H1 (cell line): ENCODE measurements around the gene USP36. TPM values are rescaled to one million over a fixed set of nuclear protein-coding genes. Genes with fewer than 3 reads are reported as not detected.

Source experiments
- CTCF ChIA-PET: fragments of 300-600 bp; sonication (Branson Sonifier 250); formaldehyde crosslinking; loops from one replicate; lab custom pipeline; 2021; ENCODE audit not compliant: partially characterized antibody; lab: Charles Lee
- POLR2A ChIA-PET: fragments of 300-600 bp; sonication (Branson Sonifier 250); formaldehyde crosslinking; loops from one replicate; lab custom pipeline; 2021; ENCODE audit warnings: inconsistent platforms; ENCODE audit not compliant: partially characterized antibody; lab: Charles Lee
- DNase-seq, 2 experiments: peaks; one replicate each; pipeline versions ENCODE4 v3.0.0 to v3.0.0-alpha.2; 2010 to 2022; ENCODE audit warnings: low spot score in 2 of 2, low read depth in 1 of 2, mixed read lengths in 1 of 2
- FAIRE-seq: peaks from 2 replicates; lab custom pipeline; 2011; peaks lifted over from hg19 to GRCh38; lab: Jason Lieb, UNC
- H2AFZ ChIP-seq: 2 replicates; pipeline ENCODE4 v1.8.1; 2012; ENCODE audit warnings: low read length, inconsistent platforms
- H2AK5ac ChIP-seq: 2 replicates; pipeline ENCODE4 v1.6.1; 2013; ENCODE audit warnings: low read depth, low read length
- H2BK120ac ChIP-seq: replicated peaks from 2 replicates; pipeline ENCODE3; 2013; ENCODE audit warnings: low read depth, low read length, inconsistent platforms
- H2BK12ac ChIP-seq: 2 replicates; pipeline ENCODE4 v1.6.1; 2013; ENCODE audit warnings: low read depth, low read length
- H2BK15ac ChIP-seq: 2 replicates; pipeline ENCODE4 v1.6.1; 2013; ENCODE audit warnings: low read length
- H2BK20ac ChIP-seq: 2 replicates; pipeline ENCODE4 v1.6.1; 2013; ENCODE audit warnings: low read length
- H2BK5ac ChIP-seq: 2 replicates; pipeline ENCODE4 v1.6.1; 2013; ENCODE audit warnings: low read depth, low read length
- H3K14ac ChIP-seq: 2 replicates; pipeline ENCODE4 v1.6.1; 2013; ENCODE audit warnings: inconsistent platforms; ENCODE audit not compliant: insufficient read length
- H3K18ac ChIP-seq: 2 replicates; pipeline ENCODE4 v1.6.1; 2013; ENCODE audit warnings: low read length; ENCODE audit errors: extremely low read depth
- H3K23ac ChIP-seq: 2 replicates; pipeline ENCODE4 v1.6.1; 2013; ENCODE audit warnings: inconsistent platforms; ENCODE audit not compliant: insufficient read length
- H3K23me2 ChIP-seq: 2 replicates; pipeline ENCODE4 v1.6.1; 2013; ENCODE audit warnings: low read depth, low read length
- H3K27ac ChIP-seq: 2 replicates; pipeline ENCODE4 v1.6.1; 2011; ENCODE audit warnings: low read depth, low read length, inconsistent platforms
- H3K27me3 ChIP-seq, 4 experiments: replicated peaks in 1 of 4; 1 replicate in 1 of 4; 2 replicates in 3 of 4; pipeline versions ENCODE4 v1.6.1 to v1.8.1; 2011 to 2013; ENCODE audit warnings: low read length in 3 of 4, mild to moderate bottlenecking in 3 of 4, inconsistent platforms in 2 of 4, mixed read lengths in 2 of 4, moderate library complexity in 1 of 4; ENCODE audit not compliant: control insufficient read depth in 3 of 4, insufficient read depth in 3 of 4; ENCODE audit errors: extremely low read depth in 1 of 4
- H3K36me3 ChIP-seq, 4 experiments: 2 replicates each; pipeline versions ENCODE4 v1.6.1 to v1.8.1; 2011 to 2013; ENCODE audit warnings: mild to moderate bottlenecking in 4 of 4, low read length in 3 of 4, moderate library complexity in 2 of 4, control low read depth in 1 of 4, inconsistent platforms in 1 of 4; ENCODE audit not compliant: insufficient read depth in 4 of 4, control insufficient read depth in 2 of 4
- H3K4ac ChIP-seq: replicated peaks from 2 replicates; pipeline ENCODE3; 2013; ENCODE audit warnings: low read length, low read depth, mixed read lengths, inconsistent platforms; ENCODE audit not compliant: insufficient read length
- H3K4me1 ChIP-seq, 4 experiments: replicated peaks in 1 of 4; 1 replicate in 1 of 4; 2 replicates in 3 of 4; pipeline versions ENCODE4 v1.6.1 to v1.8.1; 2011 to 2013; ENCODE audit warnings: low read length in 3 of 4, inconsistent platforms in 2 of 4, mixed read lengths in 1 of 4; ENCODE audit not compliant: insufficient read depth in 4 of 4, control insufficient read depth in 3 of 4
- H3K4me2 ChIP-seq, 2 experiments: 2 replicates each; pipeline versions ENCODE4 v1.6.1 to v1.8.1; 2011 to 2013; ENCODE audit warnings: low read depth in 2 of 2, low read length in 2 of 2, control low read depth in 1 of 2, inconsistent platforms in 1 of 2, mild to moderate bottlenecking in 1 of 2; ENCODE audit not compliant: insufficient read depth in 1 of 2
- H3K4me3 ChIP-seq, 4 experiments: fragments of 200-600, 300-600 bp in 1 of 4; sonication (generic), shearing (Covaris generic), sonication (Bioruptor Twin) in 1 of 4; 2 replicates each; pipeline versions ENCODE4 v1.5.1 to v1.8.1; 2011 to 2016; ENCODE audit warnings: low read length in 4 of 4, low read depth in 3 of 4, control low read depth in 2 of 4, inconsistent platforms in 2 of 4, mild to moderate bottlenecking in 2 of 4, mixed read lengths in 1 of 4, moderate library complexity in 1 of 4; ENCODE audit not compliant: insufficient read depth in 2 of 4; ENCODE audit errors: extremely low read depth in 1 of 4
- H3K56ac ChIP-seq: replicated peaks from 2 replicates; pipeline ENCODE3; 2013; ENCODE audit warnings: low read depth, mild to moderate bottlenecking, mixed read lengths, low read length, inconsistent platforms; ENCODE audit not compliant: insufficient read length
- H3K79me1 ChIP-seq: 2 replicates; pipeline ENCODE4 v1.6.1; 2013; ENCODE audit warnings: low read depth, low read length, control low read depth
- H3K79me2 ChIP-seq, 2 experiments: 2 replicates each; pipeline versions ENCODE4 v1.6.1 to v1.8.1; 2012 to 2013; ENCODE audit warnings: low read length in 2 of 2, mild to moderate bottlenecking in 2 of 2, inconsistent platforms in 1 of 2; ENCODE audit not compliant: insufficient read depth in 2 of 2, control insufficient read depth in 1 of 2
- H3K9ac ChIP-seq, 4 experiments: replicated peaks in 1 of 4; 1 replicate in 1 of 4; 2 replicates in 3 of 4; pipeline versions ENCODE4 v1.6.1 to v1.8.1; 2011 to 2013; ENCODE audit warnings: low read depth in 3 of 4, low read length in 3 of 4, control low read depth in 2 of 4, mild to moderate bottlenecking in 2 of 4, moderate library complexity in 2 of 4, inconsistent platforms in 1 of 4; ENCODE audit errors: extremely low read depth in 1 of 4
- H3K9me3 ChIP-seq, 2 experiments: 2 replicates each; pipeline versions ENCODE4 v1.6.1 to v1.8.1; 2012 to 2013; ENCODE audit warnings: mild to moderate bottlenecking in 2 of 2, moderate library complexity in 2 of 2, control low read depth in 1 of 2, inconsistent platforms in 1 of 2, low read depth in 1 of 2, low read length in 1 of 2, mixed read lengths in 1 of 2; ENCODE audit not compliant: insufficient read depth in 2 of 2
- H4K20me1 ChIP-seq, 2 experiments: replicated peaks in 1 of 2; 2 replicates each; pipeline versions ENCODE3 to v1.8.1; 2011 to 2013; ENCODE audit warnings: inconsistent platforms in 2 of 2, low read length in 2 of 2, mild to moderate bottlenecking in 1 of 2; ENCODE audit not compliant: insufficient read depth in 2 of 2, control insufficient read depth in 1 of 2
- H4K5ac ChIP-seq: 2 replicates; pipeline ENCODE4 v1.6.1; 2013; ENCODE audit warnings: low read length, low read depth, mixed read lengths, inconsistent platforms; ENCODE audit not compliant: insufficient read length
- H4K8ac ChIP-seq: 2 replicates; pipeline ENCODE4 v1.8.0; 2013; ENCODE audit warnings: mild to moderate bottlenecking, moderate library complexity, low read length, inconsistent platforms; ENCODE audit not compliant: insufficient read depth; ENCODE audit errors: extremely low read depth
- H4K91ac ChIP-seq: replicated peaks from 2 replicates; pipeline ENCODE3; 2013; ENCODE audit warnings: low read length, mixed read lengths, inconsistent platforms; ENCODE audit not compliant: insufficient read length
- ATF2 ChIP-seq: IDR thresholded peaks from 2 replicates; pipeline ENCODE4 v1.6.1; 2012; ENCODE audit warnings: low read length, inconsistent platforms
- CHD1 ChIP-seq: IDR thresholded peaks from 2 replicates; pipeline ENCODE4 v1.6.1; 2012; ENCODE audit warnings: low read depth, low read length, improper control_type of control experiment
- EGR1 ChIP-seq: IDR thresholded peaks from 2 replicates; pipeline ENCODE4 v1.6.1; 2011; ENCODE audit warnings: low read depth, low read length, borderline replicate concordance
- HDAC6 ChIP-seq: IDR thresholded peaks from one replicate; pipeline ENCODE4 v1.7.1; 2012; ENCODE audit warnings: low read depth, mild to moderate bottlenecking, inconsistent platforms, low read length, moderate library complexity
- KDM4A ChIP-seq: IDR thresholded peaks from one replicate; pipeline ENCODE4 v1.7.1; 2012; ENCODE audit warnings: low read depth, mild to moderate bottlenecking, moderate library complexity, low read length, inconsistent platforms; ENCODE audit not compliant: severe bottlenecking
- PHF8 ChIP-seq: fragments of 200-600 bp; sonication (generic); conservative IDR thresholded peaks from 2 replicates; pipeline ENCODE4 v1.7.1; 2012; ENCODE audit warnings: low read depth, mild to moderate bottlenecking, inconsistent platforms, low read length, moderate library complexity
- POLR2A ChIP-seq, 2 experiments: IDR thresholded peaks; 1 replicate in 1 of 2; 2 replicates in 1 of 2; pipeline ENCODE4 v1.6.1; 2011; ENCODE audit warnings: low read depth in 2 of 2, low read length in 2 of 2, mild to moderate bottlenecking in 2 of 2; ENCODE audit errors: control extremely low read depth in 1 of 2
- YY1 ChIP-seq: IDR thresholded peaks from 2 replicates; pipeline ENCODE4 v1.6.1; 2011; ENCODE audit warnings: low read depth, mild to moderate bottlenecking, low read length
- WGBS, 2 experiments: shearing (Covaris generic) in 1 of 2; methylation state at CpG; one replicate each; pipeline versions ENCODE4 v1.1.6 to v1.1.7; 2013 to 2015; ENCODE audit warnings: low lambda C conversion rate in 2 of 2, mixed read lengths in 2 of 2, inconsistent platforms in 1 of 2, low coverage in 1 of 2, missing lambda C conversion rate in 1 of 2; ENCODE audit not compliant: insufficient replicate concordance in 2 of 2, insufficient coverage in 1 of 2, insufficient read length in 1 of 2; ENCODE audit errors: extremely low coverage in 1 of 2, missing lambda C conversion rate in 1 of 2; 5-methylcytosine and 5-hydroxymethylcytosine counted together
- polyA plus RNA-seq, 7 experiments: library from polyadenylated mRNA; depleted of rRNA in 3 of 7; stranded (reverse) in 5 of 7; unstranded in 2 of 7; fragments of >200 nt in 5 of 7; fragments of 200-250 nt in 2 of 7; gene quantifications; 1 replicate in 5 of 7; 2 replicates in 1 of 7; 4 replicates in 1 of 7; pipeline versions ENCODE4 v1.2.1 to v1.2.3, GENCODE V29; 2011 to 2013; ENCODE audit warnings: missing spikeins in 2 of 7, mixed read lengths in 2 of 7
- total RNA-seq: library from RNA; stranded (reverse); fragmentation: NEBNext Ultra II Directional; extraction: Animal tissue kit (Norgen Biotek cat#: 25700); gene quantifications from 2 replicates; pipeline ENCODE4 v1.2.1, GENCODE V29; 2021

Gene USP36
- total and polyA plus RNA-seq, 2 of the 8 experiments (the other 6 are each of a cell fraction or from before 2014, with no cell fraction given), result 40.7 to 67.7 TPM

- no peak for DNase-seq
- no peak for FAIRE-seq
- WGBS, 2 experiments, result 82% methylated on average over 9 of the region's 9 CpGs; no CpG with 5 or more reads in 1 of the 2 experiments
Observed at GRCh38 chr17:78875363-78876093, 34.9 kb upstream of the USP36 start.

More at GRCh38 chr17:78875363-78876093, 34.9 kb upstream of the USP36 start:
- H3K36me3 ChIP-seq, result peaks cover 0 to 12% (median 6%) of the 10 kb centered on the region in 4 experiments; a peak in 3 of 8 replicates
- H2AFZ ChIP-seq, result no peak overlapping the region
- H2BK120ac ChIP-seq, result no peak overlapping the region
- H3K79me2 ChIP-seq, result no peaks in the 10 kb centered on the region
- peaks cover 2 to 6% of the 10 kb centered on the region in 2 experiments for H4K20me1 ChIP-seq
- H3K4me3 ChIP-seq, result no peak overlapping the region
- H3K27ac ChIP-seq, result no peak overlapping the region
- H3K14ac ChIP-seq, result no peak overlapping the region
- no peaks in the 10 kb centered on the region for H3K9me3 ChIP-seq
- H4K8ac ChIP-seq, result no peak overlapping the region
- H3K4me2 ChIP-seq, result no peak overlapping the region
- H3K18ac ChIP-seq, result no peak overlapping the region
- peaks cover 0 to 12% (median 2%) of the 10 kb centered on the region in 4 experiments; a peak in 3 of 7 replicates for H3K4me1 ChIP-seq
- H2BK20ac ChIP-seq, result no peak overlapping the region
- no peak overlapping the region for H2AK5ac ChIP-seq
- POLR2A ChIA-PET, result no interaction called here
- no peaks in the 10 kb centered on the region; the same call in 1 of the 2 replicates for H3K79me1 ChIP-seq
- H2BK12ac ChIP-seq, result no peak overlapping the region
- H3K4ac ChIP-seq, result no peak overlapping the region
- H3K9ac ChIP-seq, result no peak overlapping the region
- no peaks in the 10 kb centered on the region for H3K27me3 ChIP-seq
- no peak overlapping the region for H4K91ac ChIP-seq
- no peak overlapping the region for H2BK15ac ChIP-seq
- TF ChIP-seq YY1, result no peak
- TF ChIP-seq KDM4A, result no peak
- no peak for TF ChIP-seq HDAC6
- no peak for TF ChIP-seq ATF2
- TF ChIP-seq POLR2A (IDR thresholded peaks at IDR 0.05; ENCODE audit: control extremely low read depth in 1 of 2, low read depth in 2 of 2, low read length in 2 of 2), result no peak
- TF ChIP-seq EGR1, result no peak
- TF ChIP-seq PHF8, result no peak
- no peak for TF ChIP-seq CHD1
- TF ChIP-seq, all 59 proteins: peak for 0
- H2BK5ac ChIP-seq, result no peak overlapping the region
- H3K56ac ChIP-seq, result no peak overlapping the region
- H3K23ac ChIP-seq, result no peak overlapping the region
- H4K5ac ChIP-seq, result no peak overlapping the region
- CTCF ChIA-PET, result interaction anchor here (0.6 to 6.3 kb wide), 6 partner anchors 9 to 96 kb away, joined by 3 to 30 read pairs (median 4); no protein-coding TSS in a partner anchor
- no peaks in the 10 kb centered on the region for H3K23me2 ChIP-seq
